ENCODE measurements around the gene JARID2. TPM values are rescaled to one million over a fixed set of nuclear protein-coding genes. Genes with fewer than 3 reads are reported as not detected.

JARID2 gene
- total and polyA plus RNA-seq, 2 of the 8 experiments (the other 6 are each of a cell fraction or from before 2014, with no cell fraction given), result 60.1 to 239 TPM

GRCh38 chr6:15264902-15265761, 19.3 kb downstream of the JARID2 start (continued):
- peak in 1 of 2 experiments; percentile 40; a peak in 1 of 3 replicates for TF ChIP-seq EP300 (IDR thresholded peaks at IDR 0.05; ENCODE audit: borderline replicate concordance in 1 of 2, low read depth in 2 of 2, low read length in 2 of 2)
- TF ChIP-seq ATF3 (IDR thresholded peaks at IDR 0.05; ENCODE audit: insufficient read depth, low read depth, low read length), result no peak
- TF ChIP-seq ATF2 (IDR thresholded peaks at IDR 0.05; ENCODE audit: low read length), result no peak
- TF ChIP-seq HDAC2 (IDR thresholded peaks at IDR 0.05; ENCODE audit: borderline replicate concordance in 1 of 2, low read depth in 2 of 2, low read length in 2 of 2), result peak; percentile 91; a peak in 3 of 4 replicates
- TF ChIP-seq RNF2 (IDR thresholded peaks at IDR 0.05; ENCODE audit: borderline replicate concordance, low read depth, low read length, missing control alignments, poor library complexity, severe bottlenecking), result no peak
- TF ChIP-seq TCF12 (IDR thresholded peaks at IDR 0.05; ENCODE audit: low read depth, low read length), result peak; percentile 92
- peak; percentile 95 for TF ChIP-seq SAP30 (IDR thresholded peaks at IDR 0.05; ENCODE audit: insufficient read depth, insufficient replicate concordance, low read length)
- peak; percentile 84; the same call in 1 of the 2 replicates for TF ChIP-seq POU5F1 (IDR thresholded peaks at IDR 0.05; ENCODE audit: low read depth, low read length)
- 0 out of 2 replicates have a peak, but pooled peaks have one; percentile 12 for TF ChIP-seq JUND (IDR thresholded peaks at IDR 0.05; ENCODE audit: low read length)
- TF ChIP-seq NANOG (IDR thresholded peaks at IDR 0.05; ENCODE audit: insufficient read depth, low read depth, low read length, poor library complexity, severe bottlenecking), result peak; percentile 77
